K562 (cell line): ENCODE results near the gene ST7. TPM values are rescaled to one million over a fixed set of nuclear protein-coding genes. Genes with fewer than 3 reads are reported as not detected.

Experiments used
- ATAC-seq: fragments of 200-7000 bp; cut with Tn5 transposase; 3 replicates; pipeline ENCODE4 v1.9.1; 2020; ENCODE audit warnings: moderate library complexity
- BruUV-seq: library from RNA; stranded (reverse); fragments of 400-500 nt; replicated peaks from 2 replicates; lab custom pipeline; 2021; lab: Mats Ljungman, UMichigan
- CTCF ChIA-PET: fragments of 300-600 bp; formaldehyde crosslinking; extraction: SDS; loops from one replicate; lab custom pipeline; 2021; ENCODE audit warnings: low intra/inter-chr PET ratio; lab: Yijun Ruan, JAX
- POLR2A ChIA-PET: fragments of 300-600, 350-650 bp; sonication (Branson Sonifier 250); formaldehyde crosslinking; extraction: SDS; loops from one replicate; lab custom pipeline; 2021; ENCODE audit warnings: antibody characterized with exemption, inconsistent platforms; lab: Yijun Ruan, JAX
- DNase-seq, 4 experiments: peaks; one replicate each; pipeline versions ENCODE4 v3.0.0 to v3.0.0-alpha.2; 2011 to 2018; ENCODE audit warnings: low spot score in 3 of 4, mixed read lengths in 3 of 4; ENCODE audit errors: extremely low read depth in 1 of 4
- FAIRE-seq: peaks from 2 replicates; lab custom pipeline; 2011; peaks lifted over from hg19 to GRCh38; lab: Jason Lieb, UNC
- H2AFZ ChIP-seq: 2 replicates; pipeline ENCODE4 v1.6.0; 2011; ENCODE audit warnings: low read depth, low read length, control low read depth, inconsistent platforms
- H3K27ac ChIP-seq: fragments of 200-600 bp; 3 replicates; pipeline ENCODE4 v1.8.0; 2011; ENCODE audit warnings: low read depth, mild to moderate bottlenecking, control low read depth, inconsistent platforms, low read length, moderate library complexity, mixed read lengths; ENCODE audit errors: extremely low read depth
- H3K27me3 ChIP-seq, 2 experiments: fragments of 300-600 bp in 1 of 2; 2 replicates in 1 of 2; 3 replicates in 1 of 2; pipeline versions ENCODE4 v1.6.0 to v1.8.0; 2011; ENCODE audit warnings: inconsistent platforms in 2 of 2, low read length in 2 of 2, mild to moderate bottlenecking in 1 of 2, mixed read lengths in 1 of 2, moderate library complexity in 1 of 2; ENCODE audit not compliant: control insufficient read depth in 2 of 2, insufficient read depth in 2 of 2
- H3K36me3 ChIP-seq: fragments of 300-600 bp; 3 replicates; pipeline ENCODE4 v1.8.0; 2011; ENCODE audit warnings: mild to moderate bottlenecking, low read length, inconsistent platforms; ENCODE audit not compliant: control insufficient read depth, insufficient read depth
- H3K4me1 ChIP-seq, 2 experiments: fragments of 200-600 bp in 1 of 2; replicated peaks in 1 of 2; 2 replicates in 1 of 2; 3 replicates in 1 of 2; pipeline versions ENCODE4 v1.5.1 to v1.8.0; 2011; ENCODE audit warnings: inconsistent platforms in 2 of 2, low read length in 2 of 2, mild to moderate bottlenecking in 1 of 2, mixed read lengths in 1 of 2, moderate library complexity in 1 of 2; ENCODE audit not compliant: control insufficient read depth in 2 of 2, insufficient read depth in 2 of 2
- H3K4me2 ChIP-seq: 2 replicates; pipeline ENCODE4 v1.6.1; 2011; ENCODE audit warnings: low read length, control low read depth, inconsistent platforms, mixed read lengths; ENCODE audit not compliant: insufficient read depth
- H3K4me3 ChIP-seq: fragments of 200-600 bp; sonication (generic), shearing (Covaris generic); 2 replicates; pipeline ENCODE4 v1.5.1; 2016; ENCODE audit warnings: control low read depth, inconsistent platforms
- H3K79me2 ChIP-seq: fragments of 200-600 bp; 3 replicates; pipeline ENCODE4 v1.8.0; 2011; ENCODE audit warnings: low read length, inconsistent platforms; ENCODE audit not compliant: control insufficient read depth, insufficient read depth
- H3K9ac ChIP-seq, 2 experiments: 2 replicates each; pipeline versions ENCODE4 v1.6.0 to v1.6.1; 2011; ENCODE audit warnings: low read depth in 2 of 2, low read length in 2 of 2, control low read depth in 1 of 2, inconsistent platforms in 1 of 2, mild to moderate bottlenecking in 1 of 2, mixed read lengths in 1 of 2; ENCODE audit not compliant: insufficient read depth in 1 of 2
- H3K9me1 ChIP-seq: one replicate; pipeline ENCODE4 v1.6.0; 2011; ENCODE audit warnings: inconsistent platforms, mild to moderate bottlenecking, low read length, moderate library complexity; ENCODE audit not compliant: control insufficient read depth, insufficient read depth
- H3K9me3 ChIP-seq: replicated peaks from 2 replicates; pipeline ENCODE4 v1.5.1; 2011; ENCODE audit warnings: low read depth, low read length, inconsistent platforms; ENCODE audit not compliant: control insufficient read depth, insufficient read depth
- H4K20me1 ChIP-seq: replicated peaks from 2 replicates; pipeline ENCODE4 v1.6.1; 2011; ENCODE audit warnings: low read length, inconsistent platforms, mixed read lengths; ENCODE audit not compliant: control insufficient read depth, insufficient read depth
- ARNT ChIP-seq, 2 experiments: fragments of 450-650 bp; IDR thresholded peaks; 2 replicates each; pipeline ENCODE4 v1.6.1; 2016; ENCODE audit warnings: mild to moderate bottlenecking in 1 of 2
- HES1 ChIP-seq: fragments of 450-650 bp; IDR thresholded peaks from 2 replicates; pipeline ENCODE4 v1.6.1; 2016; ENCODE audit warnings: low read depth, mild to moderate bottlenecking, moderate library complexity
- KLF16 ChIP-seq: IDR thresholded peaks from 2 replicates; pipeline ENCODE4 v1.6.1; 2016; ENCODE audit warnings: antibody characterized with exemption
- MAZ ChIP-seq, 2 experiments: fragments of 450-650 bp in 1 of 2; sonication (generic) in 1 of 2; formaldehyde crosslinking; IDR thresholded peaks in 1 of 2; conservative IDR thresholded peaks in 1 of 2; 2 replicates each; pipeline versions ENCODE4 v1.4.0 to v1.5.0; 2020; ENCODE audit warnings: mild to moderate bottlenecking in 1 of 2, missing genetic modification reagents in 1 of 2
- MECOM ChIP-seq: fragments of 250-450 bp; sonication (Bioruptor Pico); IDR thresholded peaks from 2 replicates; pipeline ENCODE4 v1.8.0; 2022; ENCODE audit warnings: inconsistent platforms
- NCOA2 ChIP-seq, 2 experiments: fragments of 450-650 bp; IDR thresholded peaks; 2 replicates each; pipeline ENCODE4 v1.6.1; 2018; ENCODE audit warnings: mild to moderate bottlenecking in 2 of 2, moderate library complexity in 1 of 2; ENCODE audit not compliant: partially characterized antibody in 2 of 2
- NFE2 ChIP-seq: IDR thresholded peaks from 2 replicates; pipeline ENCODE4 v1.6.1; 2014; ENCODE audit warnings: antibody characterized with exemption, low read depth
- NKRF ChIP-seq: fragments of 450-650 bp; IDR thresholded peaks from 2 replicates; pipeline ENCODE4 v1.6.1; 2016; ENCODE audit warnings: borderline replicate concordance
- TEAD1 ChIP-seq, 2 experiments: fragments of 450-650 bp in 1 of 2; sonication (generic) in 1 of 2; formaldehyde crosslinking; IDR thresholded peaks; 2 replicates each; pipeline versions ENCODE4 v1.4.0 to v1.8.0; 2020 to 2022; ENCODE audit warnings: mild to moderate bottlenecking in 2 of 2, missing genetic modification reagents in 1 of 2
- WGBS: fragments of 100-300 bp; shearing (Covaris generic); methylation state at CpG from one replicate; pipeline ENCODE4 v1.1.6; 2016; ENCODE audit warnings: low coverage, mixed read lengths; ENCODE audit not compliant: insufficient coverage; ENCODE audit errors: missing lambda C conversion rate; 5-methylcytosine and 5-hydroxymethylcytosine counted together
- in situ Hi-C: fragments of 300-500 bp; cut with MboI; formaldehyde crosslinking; loops from 4 replicates; pipeline ENCODE4 v1.15.0; 2018; ENCODE audit warnings: inconsistent platforms, mixed read lengths
- intact Hi-C: fragments of 100-400 bp; cut with micrococcal nuclease; formaldehyde crosslinking; loops from 2 replicates; pipeline ENCODE4 v1.14.2; 2022
- polyA plus RNA-seq, 8 experiments: library from polyadenylated mRNA; depleted of rRNA in 4 of 8; stranded (reverse) in 5 of 8; unstranded in 3 of 8; fragments of >200 nt; fragmentation: Nextera tagmentation in 2 of 8; fragmentation: Illumina TruSeq in 1 of 8; extraction: Ambion mirVana in 2 of 8; extraction: Trizol in 1 of 8; gene quantifications; 2 replicates each; pipeline versions ENCODE4 v1.2.1 to v1.2.3, GENCODE V29; 2011 to 2014; ENCODE audit warnings: inconsistent platforms in 1 of 8, missing spikeins in 1 of 8
- total RNA-seq, 7 experiments: library from RNA; depleted of rRNA in 6 of 7; stranded (reverse); fragments of >200 nt in 6 of 7; fragmentation: Illumina TruSeq in 2 of 7; extraction: Trizol in 2 of 7; gene quantifications; 2 replicates each; pipeline versions ENCODE4 v1.2.1 to v1.2.3, GENCODE V29; 2011 to 2021; ENCODE audit warnings: low replicate concordance in 1 of 7
- TF ChIP-seq, protein P1 (sequence below), 2 experiments: fragments of 450-650 bp in 1 of 2; IDR thresholded peaks; 2 replicates each; pipeline ENCODE4 v1.6.1; 2011 to 2017; ENCODE audit warnings: low read depth in 2 of 2, antibody characterized with exemption in 1 of 2, borderline replicate concordance in 1 of 2, low read length in 1 of 2, mild to moderate bottlenecking in 1 of 2, mixed read lengths in 1 of 2; ENCODE audit not compliant: control insufficient read depth in 1 of 2
- TF ChIP-seq, protein P2 (sequence below): fragments of 450-650 bp; formaldehyde crosslinking; IDR thresholded peaks from 2 replicates; pipeline ENCODE4 v1.4.0; 2020; ENCODE audit warnings: mild to moderate bottlenecking
- TF ChIP-seq, protein P3 (sequence below): fragments of 250-450 bp; sonication (Bioruptor Pico); IDR thresholded peaks from 2 replicates; pipeline ENCODE4 v1.5.0; 2020; ENCODE audit warnings: mild to moderate bottlenecking
- TF ChIP-seq, protein P4 (sequence below): IDR thresholded peaks from 2 replicates; pipeline ENCODE4 v1.6.1; 2011; ENCODE audit not compliant: insufficient read length; ENCODE audit errors: extremely low read depth

Gene ST7
- total and polyA plus RNA-seq, 9 of the 15 experiments (the other 6 are each of a cell fraction or from before 2014, with no cell fraction given) = 23.9 to 56.3 (median 36.9) TPM

- Histone ChIP-seq H3K4me1 (peaks cover 2 to 8% of the 10 kb centered on the region in 2 experiments; a peak in 2 of 5 replicates), H3K9me3 (no peaks in the 10 kb centered on the region), H3K9me1 (no peaks in the 10 kb centered on the region), H3K27me3 (no peaks in the 10 kb centered on the region), H4K20me1 (peaks cover 4% of the 10 kb centered on the region; the same call in 1 of the 2 replicates), H3K9ac (no peak overlapping the region), H3K4me2 (no peak overlapping the region), H3K4me3 (no peak overlapping the region), H3K36me3 (peaks cover 21% of the 10 kb centered on the region), H2AFZ (no peak overlapping the region), H3K27ac (no peak overlapping the region), H3K79me2 (peaks cover 77% of the 10 kb centered on the region)
- BruUV-seq = no TSS peak
- TF ChIP-seq KLF16 = no peak
- TF ChIP-seq, protein P1, sequence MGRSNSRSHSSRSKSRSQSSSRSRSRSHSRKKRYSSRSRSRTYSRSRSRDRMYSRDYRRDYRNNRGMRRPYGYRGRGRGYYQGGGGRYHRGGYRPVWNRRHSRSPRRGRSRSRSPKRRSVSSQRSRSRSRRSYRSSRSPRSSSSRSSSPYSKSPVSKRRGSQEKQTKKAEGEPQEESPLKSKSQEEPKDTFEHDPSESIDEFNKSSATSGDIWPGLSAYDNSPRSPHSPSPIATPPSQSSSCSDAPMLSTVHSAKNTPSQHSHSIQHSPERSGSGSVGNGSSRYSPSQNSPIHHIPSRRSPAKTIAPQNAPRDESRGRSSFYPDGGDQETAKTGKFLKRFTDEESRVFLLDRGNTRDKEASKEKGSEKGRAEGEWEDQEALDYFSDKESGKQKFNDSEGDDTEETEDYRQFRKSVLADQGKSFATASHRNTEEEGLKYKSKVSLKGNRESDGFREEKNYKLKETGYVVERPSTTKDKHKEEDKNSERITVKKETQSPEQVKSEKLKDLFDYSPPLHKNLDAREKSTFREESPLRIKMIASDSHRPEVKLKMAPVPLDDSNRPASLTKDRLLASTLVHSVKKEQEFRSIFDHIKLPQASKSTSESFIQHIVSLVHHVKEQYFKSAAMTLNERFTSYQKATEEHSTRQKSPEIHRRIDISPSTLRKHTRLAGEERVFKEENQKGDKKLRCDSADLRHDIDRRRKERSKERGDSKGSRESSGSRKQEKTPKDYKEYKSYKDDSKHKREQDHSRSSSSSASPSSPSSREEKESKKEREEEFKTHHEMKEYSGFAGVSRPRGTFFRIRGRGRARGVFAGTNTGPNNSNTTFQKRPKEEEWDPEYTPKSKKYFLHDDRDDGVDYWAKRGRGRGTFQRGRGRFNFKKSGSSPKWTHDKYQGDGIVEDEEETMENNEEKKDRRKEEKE (IDR thresholded peaks at IDR 0.05; ENCODE audit: borderline replicate concordance in 1 of 2, control insufficient read depth in 1 of 2, low read depth in 2 of 2, low read length in 1 of 2) = no peak
- no peak for TF ChIP-seq NCOA2 (IDR thresholded peaks at IDR 0.05; ENCODE audit: partially characterized antibody in 2 of 2)
- no peak for TF ChIP-seq ARNT (IDR thresholded peaks at IDR 0.05)
- TF ChIP-seq TEAD1 (CRISPR knock-in tag; IDR thresholded peaks at IDR 0.05) = no peak
- no peak for TF ChIP-seq NFE2
- TF ChIP-seq MECOM (CRISPR knock-in tag) = no peak
- no peak for TF ChIP-seq NKRF
- TF ChIP-seq, protein P2, sequence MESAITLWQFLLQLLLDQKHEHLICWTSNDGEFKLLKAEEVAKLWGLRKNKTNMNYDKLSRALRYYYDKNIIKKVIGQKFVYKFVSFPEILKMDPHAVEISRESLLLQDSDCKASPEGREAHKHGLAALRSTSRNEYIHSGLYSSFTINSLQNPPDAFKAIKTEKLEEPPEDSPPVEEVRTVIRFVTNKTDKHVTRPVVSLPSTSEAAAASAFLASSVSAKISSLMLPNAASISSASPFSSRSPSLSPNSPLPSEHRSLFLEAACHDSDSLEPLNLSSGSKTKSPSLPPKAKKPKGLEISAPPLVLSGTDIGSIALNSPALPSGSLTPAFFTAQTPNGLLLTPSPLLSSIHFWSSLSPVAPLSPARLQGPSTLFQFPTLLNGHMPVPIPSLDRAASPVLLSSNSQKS (CRISPR knock-in tag) = no peak
- TF ChIP-seq HES1 = no peak
- TF ChIP-seq, protein P3, sequence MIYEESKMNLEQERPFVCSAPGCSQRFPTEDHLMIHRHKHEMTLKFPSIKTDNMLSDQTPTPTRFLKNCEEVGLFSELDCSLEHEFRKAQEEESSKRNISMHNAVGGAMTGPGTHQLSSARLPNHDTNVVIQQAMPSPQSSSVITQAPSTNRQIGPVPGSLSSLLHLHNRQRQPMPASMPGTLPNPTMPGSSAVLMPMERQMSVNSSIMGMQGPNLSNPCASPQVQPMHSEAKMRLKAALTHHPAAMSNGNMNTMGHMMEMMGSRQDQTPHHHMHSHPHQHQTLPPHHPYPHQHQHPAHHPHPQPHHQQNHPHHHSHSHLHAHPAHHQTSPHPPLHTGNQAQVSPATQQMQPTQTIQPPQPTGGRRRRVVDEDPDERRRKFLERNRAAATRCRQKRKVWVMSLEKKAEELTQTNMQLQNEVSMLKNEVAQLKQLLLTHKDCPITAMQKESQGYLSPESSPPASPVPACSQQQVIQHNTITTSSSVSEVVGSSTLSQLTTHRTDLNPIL (CRISPR knock-in tag) = no peak
- TF ChIP-seq, protein P4, sequence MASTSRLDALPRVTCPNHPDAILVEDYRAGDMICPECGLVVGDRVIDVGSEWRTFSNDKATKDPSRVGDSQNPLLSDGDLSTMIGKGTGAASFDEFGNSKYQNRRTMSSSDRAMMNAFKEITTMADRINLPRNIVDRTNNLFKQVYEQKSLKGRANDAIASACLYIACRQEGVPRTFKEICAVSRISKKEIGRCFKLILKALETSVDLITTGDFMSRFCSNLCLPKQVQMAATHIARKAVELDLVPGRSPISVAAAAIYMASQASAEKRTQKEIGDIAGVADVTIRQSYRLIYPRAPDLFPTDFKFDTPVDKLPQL = no peak
- TF ChIP-seq MAZ (CRISPR knock-in tag; conservative IDR thresholded peaks at IDR 0.05 in 1 of 2, IDR thresholded peaks at IDR 0.05 in 1 of 2) = no peak
- in situ Hi-C loops (no loop called here), intact Hi-C loops (no loop called here)
- 84% methylated on average over 2 of the region's 2 CpGs for WGBS
- CTCF ChIA-PET = no interaction called here
- DNase-seq (no peak), ATAC-seq (no peak), FAIRE-seq (no peak)
- POLR2A ChIA-PET = no interaction called here
Observed at GRCh38 chr7:117041007-117041406, 87.7 kb downstream of the ST7 start.
